ENCODE measurements around the gene BCL2L1.

BCL2L1 gene

DNA sequence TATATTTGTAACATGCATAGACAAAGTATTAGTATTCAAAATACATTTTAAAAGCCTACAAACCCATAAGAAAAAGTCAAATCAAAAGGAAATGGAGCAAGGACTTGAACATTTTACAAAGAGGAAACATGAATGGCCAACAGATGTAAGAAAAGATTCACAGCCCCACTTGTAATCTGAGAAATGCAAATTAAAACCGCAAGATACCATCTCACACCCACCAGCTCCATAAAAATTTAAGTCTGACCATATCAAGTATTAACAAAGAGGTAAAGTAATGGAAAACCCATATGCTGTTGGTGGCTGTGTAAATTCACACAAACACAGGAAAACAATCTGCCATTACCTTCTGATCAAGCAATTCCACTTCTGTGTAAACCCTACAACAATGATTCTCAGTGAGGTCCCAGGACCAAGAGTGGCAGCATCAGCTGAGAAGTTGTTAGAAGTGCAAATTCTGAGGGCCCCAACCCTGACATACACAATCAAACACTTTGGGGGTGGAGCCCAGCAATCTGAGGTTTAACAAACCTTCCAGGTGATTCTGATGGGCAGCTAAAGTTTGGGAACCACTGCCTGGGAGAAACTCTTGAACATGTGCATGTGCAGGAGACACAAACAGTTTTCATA lies 30.9 kb downstream of the BCL2L1 start:
- DNase-seq (ENCODE audit: low read depth), result no peak

- DNase-seq (ENCODE audit: low read depth), result no peak
Measured at GRCh38 chr20:31690124-31690666, 32.5 kb downstream of the BCL2L1 start.

DNA sequence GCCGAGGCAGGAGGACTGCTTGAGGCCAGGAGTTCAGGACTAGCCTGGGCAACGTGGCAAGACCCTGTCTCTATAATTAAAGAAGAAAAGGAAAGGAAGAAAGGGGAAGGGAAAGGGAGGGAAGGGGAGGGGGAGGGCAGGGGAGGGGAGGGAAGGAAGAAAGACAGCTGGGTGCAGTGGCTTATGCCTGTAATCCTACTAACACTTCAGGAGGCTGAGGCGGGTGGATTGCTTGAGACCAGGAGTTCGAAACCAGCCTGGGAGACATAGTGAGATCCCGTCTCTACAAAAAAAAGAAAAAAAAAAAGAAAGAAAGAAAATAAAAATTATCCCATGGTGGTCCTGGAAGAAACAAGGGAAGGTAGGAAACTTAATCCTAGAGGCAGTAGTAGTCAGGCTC lies 33.5 kb downstream of the BCL2L1 start:
- DNase-seq (ENCODE audit: low read depth), result no peak

DNA sequence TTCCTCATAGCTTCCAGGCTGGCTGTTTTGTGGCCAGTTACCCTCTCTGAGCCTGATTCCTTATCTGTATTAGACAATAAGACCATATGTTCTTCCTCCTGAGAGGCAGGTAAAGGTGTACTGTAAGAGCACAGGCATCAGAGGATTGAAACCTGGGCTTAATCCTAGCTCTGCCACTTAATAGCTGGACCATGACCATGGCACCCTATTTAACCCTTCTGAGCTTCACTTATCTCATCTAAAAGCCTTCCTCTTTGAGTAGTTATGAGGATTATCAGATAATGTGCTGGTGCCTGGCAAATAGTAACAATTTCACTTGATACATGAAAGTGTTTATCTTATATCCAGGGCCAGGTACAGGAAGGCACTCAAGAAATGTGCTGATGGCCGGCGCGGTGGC lies 34.9 kb downstream of the BCL2L1 start:
- DNase-seq (ENCODE audit: low read depth), result no peak

DNA sequence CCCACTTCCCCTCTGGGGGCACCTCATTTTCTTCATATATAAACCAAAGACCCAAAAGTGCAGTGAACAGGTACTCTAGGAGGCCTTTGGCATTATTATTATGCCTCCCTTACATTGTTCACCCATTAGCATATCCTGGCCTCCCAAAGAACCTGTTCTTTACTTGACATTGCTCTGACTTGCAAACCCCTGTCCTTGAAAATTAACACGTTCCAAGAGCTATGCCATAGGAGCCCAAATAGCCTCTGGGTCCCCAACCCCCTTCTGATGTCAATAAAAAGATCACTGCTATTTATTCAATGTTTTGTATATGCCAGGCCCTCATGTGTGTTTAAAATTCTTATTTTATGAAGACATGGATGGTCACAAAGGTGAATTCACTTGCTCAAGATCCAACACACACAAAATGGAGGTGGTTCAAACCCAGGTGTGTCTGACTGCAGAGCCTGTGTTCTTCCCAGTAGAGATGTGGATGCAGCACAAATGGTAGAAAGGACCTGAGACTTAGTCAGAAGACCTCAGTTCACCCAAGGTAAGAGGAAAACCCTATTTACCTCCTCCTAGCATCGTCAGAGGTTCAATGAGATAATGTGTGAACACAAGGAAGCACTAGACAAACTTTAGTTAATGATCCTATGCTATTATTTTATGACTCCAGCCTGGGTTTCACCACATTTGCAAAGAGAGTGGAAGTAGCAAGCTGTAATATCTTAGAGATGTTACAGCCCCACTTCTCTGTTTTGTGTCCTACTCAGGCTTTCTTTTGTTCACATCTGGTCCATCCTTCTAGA lies 36.6 kb downstream of the BCL2L1 start:
- no peak for DNase-seq (ENCODE audit: low read depth)

DNA sequence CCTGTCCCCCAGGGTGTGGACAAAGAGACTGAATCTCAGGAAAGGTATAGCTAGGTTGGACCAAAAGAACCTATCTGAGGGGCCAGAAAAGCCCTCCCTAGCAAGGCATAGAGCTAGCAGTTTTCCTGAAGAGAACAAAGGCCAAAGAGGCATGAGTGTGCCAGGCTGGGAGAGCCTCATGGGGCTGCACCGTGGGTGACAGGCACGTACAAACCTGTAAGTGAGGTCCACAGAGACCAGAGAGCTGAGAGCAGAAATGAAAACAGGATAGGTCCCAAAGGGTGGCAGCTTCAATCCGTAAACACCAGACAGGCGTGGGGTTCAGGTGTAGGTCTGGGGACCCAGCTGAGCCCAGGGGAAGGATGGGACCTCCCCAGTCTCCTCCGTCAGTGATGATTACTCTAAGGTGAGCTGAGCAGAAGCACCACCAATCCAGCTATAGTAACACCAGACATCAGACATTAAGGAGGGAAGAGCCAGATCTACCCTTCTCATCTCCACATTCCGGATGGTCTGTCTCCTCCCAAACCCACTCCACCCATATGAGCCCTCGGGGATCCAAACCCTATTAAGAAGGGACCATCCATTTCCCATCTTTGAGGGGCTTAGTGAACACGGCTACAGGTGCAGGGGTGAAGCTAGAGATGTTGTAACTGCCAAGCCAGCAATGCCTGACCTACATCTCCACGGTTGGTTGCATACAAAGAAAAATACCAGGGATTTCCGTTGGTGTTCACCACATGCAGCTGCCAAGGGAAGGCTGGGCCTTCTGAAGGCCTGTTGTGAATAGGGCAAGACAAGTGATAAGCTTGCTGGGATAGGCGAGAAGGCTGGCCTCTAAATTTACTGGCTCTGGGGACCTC lies 38.3 kb downstream of the BCL2L1 start:
- DNase-seq (ENCODE audit: low read depth), result no peak

- DNase-seq (ENCODE audit: low read depth), result no peak
Measured at GRCh38 chr20:31682927-31683326, 39.7 kb downstream of the BCL2L1 start.

DNA sequence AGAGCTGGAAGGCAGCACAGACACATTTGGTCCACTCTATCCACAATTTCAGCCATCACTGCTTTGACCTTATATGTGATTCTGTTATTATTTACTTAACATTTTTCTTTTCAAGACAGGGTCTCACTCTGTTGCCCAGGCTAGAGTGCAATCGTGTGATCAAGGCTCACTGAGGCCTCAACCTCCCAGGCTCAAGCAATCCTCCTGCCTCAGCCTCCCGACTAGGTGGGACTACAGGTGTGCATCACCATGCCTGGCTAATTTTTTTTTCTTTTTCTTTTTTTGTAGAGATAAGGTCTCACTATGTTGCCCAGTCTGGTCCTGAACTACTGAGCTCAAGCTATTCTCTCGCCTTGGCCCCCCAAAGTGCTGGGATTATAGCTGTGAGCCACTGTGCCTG lies 40.3 kb downstream of the BCL2L1 start:
- no peak for DNase-seq (ENCODE audit: low read depth)

GRCh38 chr20:31681769-31682168 lies 40.9 kb downstream of the BCL2L1 start:
- no peak for DNase-seq (ENCODE audit: low read depth)

DNA sequence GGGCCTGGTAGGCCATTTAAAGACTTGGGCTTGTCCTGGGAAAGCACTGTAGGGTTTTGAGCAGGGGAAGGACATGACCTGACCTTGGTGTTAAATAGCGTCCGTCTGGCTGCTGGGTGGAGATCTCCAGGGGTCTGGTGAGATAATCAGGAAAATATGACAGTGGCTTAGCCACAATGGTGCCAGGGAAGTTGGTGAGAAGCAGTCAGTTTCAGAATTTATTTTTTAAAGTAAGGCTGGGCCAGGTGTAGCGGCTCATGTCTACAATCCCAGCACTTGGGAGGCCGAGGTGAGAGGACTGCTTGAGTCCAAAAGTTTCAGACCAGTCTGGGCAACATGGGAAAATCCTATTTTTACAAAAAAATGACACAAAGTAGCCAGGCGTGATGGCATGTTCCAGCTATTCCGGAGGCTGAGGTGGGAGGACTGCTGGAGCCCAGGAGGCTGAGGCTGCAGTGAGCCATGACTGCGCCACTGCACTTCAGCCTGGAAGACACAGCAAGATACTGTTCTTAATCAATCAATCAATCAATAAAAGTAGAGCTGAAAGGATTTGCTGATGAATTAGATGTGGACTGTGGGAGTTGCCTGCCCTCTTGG lies 41.4 kb downstream of the BCL2L1 start:
- DNase-seq (ENCODE audit: low read depth), result no peak

- no peak for DNase-seq (ENCODE audit: low read depth)
Measured at GRCh38 chr20:31680286-31681127, 42.2 kb downstream of the BCL2L1 start.

GRCh38 chr20:31679357-31680285 lies 43.0 kb downstream of the BCL2L1 start:
- no peak for DNase-seq (ENCODE audit: low read depth)

DNA sequence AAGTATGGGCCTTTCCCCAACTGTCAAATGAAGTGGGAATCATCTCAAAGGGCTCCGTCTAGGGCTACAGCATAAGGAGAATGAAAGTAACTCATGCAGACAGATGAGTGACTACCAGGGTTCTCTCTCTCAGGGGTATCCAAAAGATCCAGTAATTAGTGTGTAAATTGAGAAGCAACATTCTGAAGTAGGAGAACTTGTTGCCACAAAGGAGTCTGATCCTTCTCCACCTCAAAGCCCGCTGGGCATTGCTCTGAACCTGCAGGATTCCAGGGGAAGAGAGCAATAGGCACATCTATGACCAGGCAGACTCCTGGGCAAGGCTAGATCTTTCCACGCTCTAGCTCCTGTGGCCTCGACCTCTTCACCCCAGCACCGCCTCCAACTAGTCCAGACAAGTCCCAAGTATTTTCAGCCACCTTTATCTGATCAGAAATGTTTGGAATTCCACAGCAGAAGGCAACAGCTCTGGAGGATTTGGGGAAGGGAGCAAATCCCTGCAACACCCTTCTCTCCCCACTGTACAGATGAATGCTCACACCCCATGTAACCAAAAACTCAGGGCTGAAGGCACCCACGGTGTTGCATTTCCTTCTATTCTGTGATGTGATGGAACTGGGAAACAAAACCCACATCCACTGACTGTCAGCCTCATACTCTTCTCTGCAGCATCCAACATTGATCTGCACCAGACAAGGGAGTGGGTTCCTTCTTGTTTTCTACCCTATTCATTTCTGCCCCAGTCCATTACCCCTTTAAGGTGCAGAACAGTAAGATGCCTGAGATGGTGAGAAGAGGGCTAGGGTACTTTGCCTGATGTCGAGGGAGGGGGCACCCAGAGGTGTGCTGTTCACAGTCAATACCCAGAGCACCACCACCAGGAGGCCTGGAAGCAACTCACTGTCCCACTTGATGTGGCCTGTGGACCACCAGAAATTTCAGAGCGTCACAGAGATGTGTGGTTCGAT lies 44.0 kb downstream of the BCL2L1 start:
- no peak for DNase-seq (ENCODE audit: low read depth)

GRCh38 chr20:31677553-31678260 lies 45.0 kb downstream of the BCL2L1 start:
- no peak for DNase-seq (ENCODE audit: low read depth)

DNA sequence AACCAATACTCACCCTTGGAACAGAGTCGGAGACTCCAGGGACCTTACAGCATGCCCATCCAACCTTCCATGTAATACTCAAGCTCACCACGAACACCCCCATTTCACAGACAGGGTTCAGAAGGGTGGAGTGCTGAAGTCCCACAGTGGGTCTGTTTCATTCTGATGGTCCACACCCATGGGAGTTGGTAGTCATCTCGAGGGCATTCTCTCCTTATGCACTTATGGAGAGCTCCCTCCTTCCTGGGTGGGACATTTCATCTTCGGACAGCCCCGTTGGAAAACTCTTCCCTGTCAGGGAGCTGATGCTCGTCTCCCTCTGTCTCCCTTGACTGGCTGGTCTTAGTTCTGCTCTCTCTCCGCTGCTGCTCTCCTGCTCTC lies 46.1 kb downstream of the BCL2L1 start:
- DNase-seq (ENCODE audit: low read depth), result no peak

GRCh38 chr20:31675828-31676608 lies 46.6 kb downstream of the BCL2L1 start:
- DNase-seq (ENCODE audit: low read depth), result peak; percentile 31
